Measurements from ENCODE around the gene COPZ2.

Gene COPZ2

GRCh38 chr17:47982645-47983390, 54.8 kb downstream of the COPZ2 start:
- FAIRE-seq = no peak

- no peak for FAIRE-seq
Measured at GRCh38 chr17:47982091-47982617, 55.4 kb downstream of the COPZ2 start.

GRCh38 chr17:47981462-47981861, 56.1 kb downstream of the COPZ2 start:
- FAIRE-seq = no peak

GRCh38 chr17:47980541-47980940, 57.1 kb downstream of the COPZ2 start:
- no peak for FAIRE-seq

- no peak for FAIRE-seq
Measured at GRCh38 chr17:47978324-47978723, 59.3 kb downstream of the COPZ2 start.
